ACC112 (cell line): ENCODE results near the gene CORO2B.

Source experiments
- H2AFZ ChIP-seq: fragments of 200-600 bp; sonication (generic); one replicate; pipeline ENCODE4 v1.6.0; 2017; ENCODE audit warnings: antibody characterized with exemption, low read length; ENCODE audit not compliant: unreplicated experiment
- H3K27ac ChIP-seq: fragments of 200-600 bp; sonication (generic); 2 replicates; pipeline ENCODE4 v1.5.1; 2014; ENCODE audit warnings: low read depth, mild to moderate bottlenecking, antibody characterized with exemption, low read length, moderate library complexity
- H3K27me3 ChIP-seq: fragments of 200-600 bp; sonication (generic); 2 replicates; pipeline ENCODE4 v1.6.1; 2014; ENCODE audit warnings: mild to moderate bottlenecking, antibody characterized with exemption, low read length, moderate library complexity, mixed read lengths; ENCODE audit not compliant: insufficient read depth
- H3K36me3 ChIP-seq: fragments of 200-600 bp; sonication (generic); 2 replicates; pipeline ENCODE4 v1.6.1; 2016; ENCODE audit warnings: mild to moderate bottlenecking, antibody characterized with exemption, low read length, moderate library complexity, mixed read lengths; ENCODE audit not compliant: insufficient read depth
- H3K4me1 ChIP-seq: fragments of 200-600 bp; sonication (generic); one replicate; pipeline ENCODE4 v1.6.1; 2016; ENCODE audit warnings: low read length, mixed read lengths; ENCODE audit not compliant: insufficient read depth, unreplicated experiment, control insufficient read depth
- H3K4me3 ChIP-seq: fragments of 200-600 bp; sonication (generic); 2 replicates; pipeline ENCODE4 v1.5.1; 2014; ENCODE audit warnings: mild to moderate bottlenecking, low read depth, low read length
- H3K79me2 ChIP-seq: fragments of 200-600 bp; sonication (generic); one replicate; pipeline ENCODE4 v1.6.0; 2016; ENCODE audit warnings: low read length; ENCODE audit not compliant: control insufficient read depth, unreplicated experiment, insufficient read depth

Gene CORO2B

DNA sequence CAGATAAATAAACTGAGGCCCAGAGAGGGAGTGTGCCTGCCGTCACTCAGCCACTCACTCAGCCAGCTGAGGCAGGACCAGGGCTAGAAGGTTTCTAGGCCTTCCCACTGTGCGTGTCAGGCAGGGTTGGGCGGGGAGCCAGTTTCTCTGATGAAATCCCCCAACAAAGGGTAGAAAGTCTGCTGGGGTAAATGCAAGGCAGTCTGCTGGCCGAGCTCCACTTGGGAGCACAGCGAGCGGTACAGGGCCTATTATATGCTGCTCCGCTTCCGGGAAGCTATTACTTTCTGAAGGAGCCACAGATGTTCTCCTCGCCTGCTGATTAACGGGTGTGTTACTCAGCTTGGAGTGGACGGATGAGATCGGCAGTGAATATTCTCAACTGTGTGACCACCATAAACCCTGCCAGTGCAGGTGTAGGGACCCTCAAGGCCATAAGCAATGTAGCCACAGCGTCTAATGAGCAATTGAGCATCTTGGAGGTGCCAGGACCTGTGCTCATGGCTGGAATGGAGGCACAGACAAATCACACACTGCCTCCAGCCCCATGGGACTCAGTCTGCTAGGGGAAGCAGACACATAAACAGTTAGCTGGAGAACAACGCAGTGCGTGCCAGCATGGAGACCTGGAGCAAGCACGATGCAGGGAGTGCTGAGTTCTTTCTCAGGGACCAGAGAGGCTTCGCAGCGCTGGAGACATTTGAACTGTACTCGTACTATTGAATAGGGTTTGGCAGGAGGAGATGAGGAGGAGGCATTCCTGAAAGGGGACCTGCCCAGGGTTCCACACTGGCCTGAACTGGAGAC lies 42.1 kb downstream of the CORO2B start:
- Histone ChIP-seq H3K27ac (peak overlapping the region; percentile 95), H3K36me3 (no peaks in the 10 kb centered on the region), H2AFZ (no peak overlapping the region), H3K4me1 (peaks cover 61% of the 10 kb centered on the region), H3K79me2 (peaks cover 19% of the 10 kb centered on the region), H3K27me3 (no peaks in the 10 kb centered on the region), H3K4me3 (peak overlapping the region; percentile 57)

GRCh38 chr15:68621535-68621934 lies 42.7 kb downstream of the CORO2B start:
- Histone ChIP-seq H3K79me2 (peaks cover 20% of the 10 kb centered on the region), H3K4me3 (peak overlapping the region; percentile 57; the same call in 1 of the 2 replicates), H3K4me1 (peaks cover 64% of the 10 kb centered on the region), H3K27ac (peak overlapping the region; percentile 95), H2AFZ (no peak overlapping the region), H3K36me3 (no peaks in the 10 kb centered on the region), H3K27me3 (no peaks in the 10 kb centered on the region)

GRCh38 chr15:68623301-68623892 lies 44.6 kb downstream of the CORO2B start:
- H3K27ac ChIP-seq: no peak overlapping the region
- H2AFZ ChIP-seq: no peak overlapping the region
- H3K27me3 ChIP-seq: no peaks in the 10 kb centered on the region
- peaks cover 60% of the 10 kb centered on the region for H3K4me1 ChIP-seq
- H3K4me3 ChIP-seq: no peak overlapping the region
- H3K36me3 ChIP-seq: no peaks in the 10 kb centered on the region
- H3K79me2 ChIP-seq: peaks cover 18% of the 10 kb centered on the region

- no peaks in the 10 kb centered on the region for H3K36me3 ChIP-seq
- H3K4me1 ChIP-seq: peaks cover 41% of the 10 kb centered on the region
- no peak overlapping the region for H3K4me3 ChIP-seq
- peaks cover 18% of the 10 kb centered on the region for H3K79me2 ChIP-seq
- H3K27me3 ChIP-seq: no peaks in the 10 kb centered on the region
- no peak overlapping the region for H3K27ac ChIP-seq
- no peak overlapping the region for H2AFZ ChIP-seq
Measured at GRCh38 chr15:68625853-68626252, 47.1 kb downstream of the CORO2B start.

DNA sequence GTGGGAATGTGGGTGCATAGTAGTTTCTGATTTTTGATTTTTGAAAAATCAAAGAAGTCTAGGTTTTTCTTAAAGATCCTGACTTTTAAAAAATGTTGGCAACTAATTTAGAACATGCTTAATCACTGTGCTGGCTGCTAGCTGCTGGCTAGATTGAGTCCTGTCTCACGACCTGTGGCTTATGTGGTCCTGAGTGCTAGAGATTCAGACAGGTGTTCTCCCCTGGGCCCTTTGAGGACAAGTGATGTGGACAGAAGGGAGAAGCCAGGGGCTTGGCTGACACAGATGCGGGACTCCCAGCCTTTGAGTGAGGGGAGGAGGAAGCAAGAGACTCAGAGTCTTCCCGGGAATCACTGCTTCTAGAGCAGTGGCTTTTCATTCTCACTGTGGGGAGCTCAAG lies 47.5 kb downstream of the CORO2B start:
- Histone ChIP-seq H3K36me3 (no peaks in the 10 kb centered on the region), H3K27me3 (no peaks in the 10 kb centered on the region), H3K4me3 (no peak overlapping the region), H3K79me2 (peaks cover 18% of the 10 kb centered on the region), H2AFZ (no peak overlapping the region), H3K27ac (peak overlapping the region; percentile 30; the same call in 1 of the 2 replicates), H3K4me1 (peaks cover 37% of the 10 kb centered on the region)

GRCh38 chr15:68626739-68627138 lies 47.9 kb downstream of the CORO2B start:
- peaks cover 18% of the 10 kb centered on the region for H3K79me2 ChIP-seq
- no peaks in the 10 kb centered on the region for H3K36me3 ChIP-seq
- H2AFZ ChIP-seq: no peak overlapping the region
- H3K27me3 ChIP-seq: no peaks in the 10 kb centered on the region
- H3K4me1 ChIP-seq: peaks cover 32% of the 10 kb centered on the region
- no peak overlapping the region for H3K4me3 ChIP-seq
- peak overlapping the region; percentile 30; the same call in 1 of the 2 replicates for H3K27ac ChIP-seq

DNA sequence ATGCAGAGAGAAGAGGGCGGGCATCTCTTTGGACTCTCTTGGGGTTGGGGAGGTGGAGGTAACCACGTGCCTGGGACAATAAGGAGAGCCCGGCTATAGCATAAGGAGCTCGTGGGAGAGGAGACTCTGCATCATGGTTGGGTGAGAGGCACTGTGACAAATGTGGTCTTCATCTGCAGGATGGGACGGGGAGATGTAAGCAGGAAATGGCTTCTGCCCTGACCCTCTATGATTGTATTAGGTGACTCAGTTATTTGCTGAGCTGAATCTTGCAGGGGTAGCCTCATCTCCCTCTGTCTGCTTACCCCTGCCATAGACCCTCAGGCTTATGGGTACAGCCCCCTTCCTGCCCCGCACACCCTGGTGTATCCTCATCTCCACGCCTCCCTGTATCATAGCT lies 48.7 kb downstream of the CORO2B start:
- H3K27ac ChIP-seq: no peak overlapping the region
- no peak overlapping the region for H2AFZ ChIP-seq
- H3K4me1 ChIP-seq: peaks cover 26% of the 10 kb centered on the region
- no peak overlapping the region for H3K4me3 ChIP-seq
- no peaks in the 10 kb centered on the region for H3K27me3 ChIP-seq
- H3K36me3 ChIP-seq: no peaks in the 10 kb centered on the region
- H3K79me2 ChIP-seq: peaks cover 14% of the 10 kb centered on the region

DNA sequence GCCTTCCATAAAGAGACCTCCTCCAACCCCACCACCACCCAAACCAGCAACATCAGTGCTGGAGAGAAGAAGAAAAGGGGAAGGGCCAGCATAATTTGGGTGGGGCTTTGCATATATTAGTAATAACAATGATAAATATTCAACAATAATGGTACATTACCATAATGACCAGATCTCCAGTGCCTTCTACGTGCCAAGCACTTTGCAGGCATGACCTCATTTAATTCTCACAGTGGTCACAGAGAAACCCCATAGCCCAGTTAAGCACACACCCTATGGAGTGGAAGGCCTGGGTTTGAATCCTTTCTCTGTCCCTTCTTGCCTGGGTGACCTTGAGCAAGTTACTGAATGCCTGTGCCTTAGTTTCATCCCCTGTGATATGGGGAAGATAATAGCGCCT lies 49.2 kb downstream of the CORO2B start:
- H3K4me3 ChIP-seq: no peak overlapping the region
- no peaks in the 10 kb centered on the region for H3K27me3 ChIP-seq
- no peak overlapping the region for H3K27ac ChIP-seq
- H3K4me1 ChIP-seq: peaks cover 26% of the 10 kb centered on the region
- no peak overlapping the region for H2AFZ ChIP-seq
- H3K36me3 ChIP-seq: no peaks in the 10 kb centered on the region
- peaks cover 13% of the 10 kb centered on the region for H3K79me2 ChIP-seq

DNA sequence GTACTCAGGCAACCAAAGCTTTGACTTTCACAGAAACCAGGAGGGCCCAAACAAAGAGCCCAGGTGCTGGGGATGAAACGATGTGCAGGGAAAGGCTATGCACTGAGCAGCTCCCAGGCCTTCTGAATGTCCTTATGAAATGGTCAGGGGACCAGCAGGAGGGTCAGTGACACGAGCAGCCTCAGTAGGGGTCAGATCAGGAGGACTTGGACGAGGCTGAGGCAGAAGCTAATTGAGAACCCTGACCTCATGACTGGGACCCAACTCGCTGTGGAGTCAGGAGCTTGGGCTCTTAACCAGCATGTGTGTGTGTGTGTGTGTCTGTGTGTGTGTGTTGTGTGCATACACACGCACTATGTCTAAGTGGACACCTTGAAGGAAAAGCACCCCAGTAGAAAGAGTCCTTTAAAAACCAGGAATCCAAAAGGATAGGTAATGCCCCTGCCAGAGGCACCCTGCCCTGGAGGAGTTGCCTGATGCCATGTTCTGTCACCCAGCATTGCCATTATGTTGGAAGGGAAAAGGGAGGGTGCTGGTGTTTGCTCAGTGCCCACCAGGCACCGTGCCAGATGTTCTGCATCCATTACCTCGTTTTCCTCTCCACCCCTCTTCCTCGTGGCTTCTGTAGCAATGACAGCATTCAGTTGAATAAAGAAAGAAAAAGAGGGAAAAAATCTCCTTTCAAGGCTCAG lies 50.9 kb downstream of the CORO2B start:
- H3K36me3 ChIP-seq: no peaks in the 10 kb centered on the region
- H3K27ac ChIP-seq: no peak overlapping the region
- H3K4me3 ChIP-seq: no peak overlapping the region
- no peaks in the 10 kb centered on the region for H3K27me3 ChIP-seq
- no peak overlapping the region for H2AFZ ChIP-seq
- H3K4me1 ChIP-seq: peaks cover 26% of the 10 kb centered on the region
- H3K79me2 ChIP-seq: peaks cover 7% of the 10 kb centered on the region

GRCh38 chr15:68630211-68630555 lies 51.4 kb downstream of the CORO2B start:
- no peak overlapping the region for H3K27ac ChIP-seq
- peaks cover 29% of the 10 kb centered on the region for H3K4me1 ChIP-seq
- H3K36me3 ChIP-seq: no peaks in the 10 kb centered on the region
- H2AFZ ChIP-seq: no peak overlapping the region
- no peaks in the 10 kb centered on the region for H3K27me3 ChIP-seq
- peaks cover 7% of the 10 kb centered on the region for H3K79me2 ChIP-seq
- no peak overlapping the region for H3K4me3 ChIP-seq
